HEK293T (cell line): ENCODE measurements around the gene GC.

Experiments used
- CTBP1 ChIP-seq: fragments of 450-650 bp; IDR thresholded peaks from 2 replicates; pipeline ENCODE4 v1.6.1; 2016; ENCODE audit warnings: borderline replicate concordance
- FOXM1 ChIP-seq: fragments of 450-650 bp; IDR thresholded peaks from 2 replicates; pipeline ENCODE4 v1.6.1; 2017; ENCODE audit warnings: mild to moderate bottlenecking, borderline replicate concordance
- HDGF ChIP-seq: fragments of 450-650 bp; IDR thresholded peaks from 2 replicates; pipeline ENCODE4 v1.6.1; 2017; ENCODE audit warnings: antibody characterized with exemption, borderline replicate concordance
- L3MBTL2 ChIP-seq: fragments of 450-650 bp; conservative IDR thresholded peaks from 2 replicates; pipeline ENCODE4 v1.6.1; 2016; ENCODE audit warnings: mild to moderate bottlenecking
- LEF1 ChIP-seq: fragments of 450-650 bp; IDR thresholded peaks from 2 replicates; pipeline ENCODE4 v1.6.1; 2017; ENCODE audit warnings: mild to moderate bottlenecking, borderline replicate concordance
- SP1 ChIP-seq: fragments of 450-650 bp; IDR thresholded peaks from 2 replicates; pipeline ENCODE4 v1.6.1; 2017
- ZNF384 ChIP-seq: fragments of 450-650 bp; IDR thresholded peaks from 2 replicates; pipeline ENCODE4 v1.6.1; 2016
- TF ChIP-seq, protein P1 (sequence below): fragments of 450-650 bp; IDR thresholded peaks from 2 replicates; pipeline ENCODE4 v1.6.1; 2016

DNA sequence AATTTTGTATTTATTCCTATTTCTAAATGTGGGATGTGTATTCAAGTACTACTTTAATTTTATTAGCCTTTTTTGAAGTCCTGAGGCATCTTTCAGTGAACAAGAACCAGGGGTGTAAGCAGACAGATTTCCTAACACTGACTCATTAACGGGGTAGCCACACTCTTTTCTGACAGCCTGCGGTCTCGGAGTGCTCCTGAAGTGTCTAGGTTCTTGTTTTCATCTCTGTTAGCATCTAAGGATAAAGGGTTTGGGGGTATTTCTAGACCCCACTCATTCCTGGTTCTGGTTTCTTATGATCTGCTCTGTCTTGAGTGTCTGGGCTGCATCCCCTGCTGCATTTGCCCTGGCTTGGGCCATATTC lies 71.9 kb downstream of the GC start:
- no peak for TF ChIP-seq L3MBTL2
- TF ChIP-seq, protein P1, sequence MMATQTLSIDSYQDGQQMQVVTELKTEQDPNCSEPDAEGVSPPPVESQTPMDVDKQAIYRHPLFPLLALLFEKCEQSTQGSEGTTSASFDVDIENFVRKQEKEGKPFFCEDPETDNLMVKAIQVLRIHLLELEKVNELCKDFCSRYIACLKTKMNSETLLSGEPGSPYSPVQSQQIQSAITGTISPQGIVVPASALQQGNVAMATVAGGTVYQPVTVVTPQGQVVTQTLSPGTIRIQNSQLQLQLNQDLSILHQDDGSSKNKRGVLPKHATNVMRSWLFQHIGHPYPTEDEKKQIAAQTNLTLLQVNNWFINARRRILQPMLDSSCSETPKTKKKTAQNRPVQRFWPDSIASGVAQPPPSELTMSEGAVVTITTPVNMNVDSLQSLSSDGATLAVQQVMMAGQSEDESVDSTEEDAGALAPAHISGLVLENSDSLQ = no peak
- no peak for TF ChIP-seq SP1
- TF ChIP-seq FOXM1 = no peak
- TF ChIP-seq LEF1 = no peak
- TF ChIP-seq CTBP1 = no peak
- TF ChIP-seq HDGF = no peak
- TF ChIP-seq ZNF384 = no peak
